Astrocyte of the spinal cord (primary cell): Measurements from ENCODE around the gene PLCB4.
"Not testable (repeated sequence)": the region's sequence is repeated elsewhere in the genome, so short reads cannot be mapped to it uniquely, and the experiment has no call there.

Experiments
- DNase-seq: peaks from one replicate; pipeline ENCODE4 v3.0.0; 2011; ENCODE audit warnings: low read depth, low spot score
- H3K4me3 ChIP-seq: 2 replicates; pipeline ENCODE4 v1.5.1; 2011; ENCODE audit warnings: low read depth, mild to moderate bottlenecking, low read length, moderate library complexity
- in situ Hi-C: cut with HindIII; loops from 2 replicates; pipeline ENCODE4 v1.10.0; 2017; ENCODE audit warnings: low sequenced_read_pairs
- TF ChIP-seq, protein P1 (sequence below): IDR thresholded peaks from 2 replicates; pipeline ENCODE4 v1.5.1; 2012; ENCODE audit warnings: low read depth, mild to moderate bottlenecking, low read length, inconsistent platforms

Gene PLCB4

DNA sequence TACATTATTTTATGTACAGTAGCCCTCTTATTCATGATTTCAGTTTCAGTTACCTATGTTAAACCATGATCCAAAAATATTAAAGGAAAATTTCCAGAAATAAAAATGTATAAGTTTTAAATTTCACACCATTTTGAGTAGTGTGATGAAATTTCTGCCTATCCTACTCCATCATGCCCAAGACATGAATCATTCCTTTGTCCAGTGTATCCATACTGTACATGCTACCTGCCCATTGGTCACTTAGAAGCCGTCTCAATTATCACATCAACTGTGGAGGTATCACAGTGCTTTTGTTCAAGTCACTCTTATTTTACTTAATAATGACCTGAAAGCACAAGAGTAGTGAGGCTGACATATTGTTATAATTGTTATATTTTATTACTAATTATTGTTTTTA lies 32.3 kb upstream of the PLCB4 start:
- TF ChIP-seq, protein P1, sequence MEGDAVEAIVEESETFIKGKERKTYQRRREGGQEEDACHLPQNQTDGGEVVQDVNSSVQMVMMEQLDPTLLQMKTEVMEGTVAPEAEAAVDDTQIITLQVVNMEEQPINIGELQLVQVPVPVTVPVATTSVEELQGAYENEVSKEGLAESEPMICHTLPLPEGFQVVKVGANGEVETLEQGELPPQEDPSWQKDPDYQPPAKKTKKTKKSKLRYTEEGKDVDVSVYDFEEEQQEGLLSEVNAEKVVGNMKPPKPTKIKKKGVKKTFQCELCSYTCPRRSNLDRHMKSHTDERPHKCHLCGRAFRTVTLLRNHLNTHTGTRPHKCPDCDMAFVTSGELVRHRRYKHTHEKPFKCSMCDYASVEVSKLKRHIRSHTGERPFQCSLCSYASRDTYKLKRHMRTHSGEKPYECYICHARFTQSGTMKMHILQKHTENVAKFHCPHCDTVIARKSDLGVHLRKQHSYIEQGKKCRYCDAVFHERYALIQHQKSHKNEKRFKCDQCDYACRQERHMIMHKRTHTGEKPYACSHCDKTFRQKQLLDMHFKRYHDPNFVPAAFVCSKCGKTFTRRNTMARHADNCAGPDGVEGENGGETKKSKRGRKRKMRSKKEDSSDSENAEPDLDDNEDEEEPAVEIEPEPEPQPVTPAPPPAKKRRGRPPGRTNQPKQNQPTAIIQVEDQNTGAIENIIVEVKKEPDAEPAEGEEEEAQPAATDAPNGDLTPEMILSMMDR: no peak
- no peak for DNase-seq
- in situ Hi-C loops: no loop called here
- no peak overlapping the region for H3K4me3 ChIP-seq

DNA sequence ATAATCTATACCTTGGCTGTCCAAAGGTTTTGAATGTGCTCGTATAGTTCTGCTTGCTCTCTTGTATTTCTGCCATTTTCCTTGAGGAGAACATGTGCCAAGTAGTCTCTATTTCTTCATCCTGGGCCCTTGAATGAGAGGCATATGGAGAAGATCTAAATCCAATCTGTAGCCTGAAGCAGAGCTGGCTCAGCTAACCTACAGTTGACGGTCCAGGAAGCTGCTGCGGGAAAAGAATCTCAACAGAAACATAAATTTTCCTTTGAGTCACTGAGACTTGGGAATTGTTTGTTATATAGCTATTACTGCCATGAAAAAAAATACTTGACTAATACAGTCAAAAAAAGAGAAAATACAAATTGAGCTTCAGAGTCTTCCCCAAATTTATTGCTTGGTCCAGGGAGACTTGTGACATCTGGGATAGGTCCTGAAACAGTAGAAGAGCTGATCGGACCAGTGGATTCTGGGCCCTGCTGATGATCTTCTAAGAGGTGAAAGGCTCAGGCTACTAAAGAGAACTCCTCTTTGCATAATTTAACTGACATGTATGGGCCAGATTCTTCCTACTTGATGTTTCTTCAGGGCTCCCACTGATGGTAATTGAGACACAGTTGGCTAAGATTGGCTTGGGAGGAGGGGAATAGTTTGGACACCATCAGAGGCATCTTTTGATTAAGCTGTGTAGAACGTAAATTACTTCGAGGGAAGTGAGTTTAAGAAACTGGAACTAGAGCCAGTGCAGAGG lies 29.9 kb upstream of the PLCB4 start:
- DNase-seq: no peak
- TF ChIP-seq, protein P1: no peak
- in situ Hi-C loops: no loop called here
- no peak overlapping the region for H3K4me3 ChIP-seq

DNA sequence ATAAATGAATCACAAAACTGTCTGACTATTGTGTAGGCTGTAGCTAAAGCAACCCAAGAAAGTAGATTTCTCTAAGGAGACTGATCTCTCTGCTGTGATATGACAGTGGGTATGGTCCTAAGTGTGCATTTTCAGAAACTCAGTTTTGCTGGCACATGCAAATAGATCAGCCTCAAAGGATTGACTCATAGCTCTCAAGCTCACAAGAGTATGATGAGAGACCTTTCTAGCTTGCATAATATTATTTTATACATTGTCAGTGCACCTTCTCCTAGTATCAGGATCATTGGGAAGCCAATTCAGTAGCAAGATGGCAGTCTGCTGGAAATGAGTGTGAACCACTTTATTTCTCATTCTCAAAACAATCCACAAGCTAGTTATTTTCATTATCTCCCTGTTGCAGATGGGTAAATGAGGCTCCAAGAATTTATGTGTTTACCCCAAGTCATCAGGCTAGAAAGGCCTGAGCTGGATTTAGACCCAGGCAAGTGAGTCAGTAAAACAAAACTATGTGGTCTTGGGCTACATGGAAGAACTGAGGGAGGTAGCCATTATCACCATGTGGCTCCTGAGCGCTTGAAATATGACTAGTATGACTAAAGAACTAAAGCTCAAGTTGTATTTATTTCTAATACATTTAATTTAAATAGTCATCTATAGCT lies 27.9 kb upstream of the PLCB4 start:
- TF ChIP-seq, protein P1: no peak
- no peak overlapping the region for H3K4me3 ChIP-seq
- in situ Hi-C loops: no loop called here
- DNase-seq: peak; percentile 55

- TF ChIP-seq, protein P1: no peak
- in situ Hi-C loops: no loop called here
- no peak overlapping the region for H3K4me3 ChIP-seq
- no peak for DNase-seq
Measured at GRCh38 chr20:9043364-9043763, 25.5 kb upstream of the PLCB4 start.

GRCh38 chr20:9047928-9048327 lies 21.0 kb upstream of the PLCB4 start:
- DNase-seq, in situ Hi-C loops, H3K4me3 ChIP-seq: not testable (repeated sequence)

- H3K4me3 ChIP-seq: no peak overlapping the region
- in situ Hi-C loops: no loop called here
- TF ChIP-seq, protein P1: no peak
- DNase-seq: peak; percentile 97
Measured at GRCh38 chr20:9051508-9051907, 17.4 kb upstream of the PLCB4 start.

GRCh38 chr20:9052136-9052535 lies 16.8 kb upstream of the PLCB4 start:
- no peak overlapping the region for H3K4me3 ChIP-seq
- TF ChIP-seq, protein P1: no peak
- DNase-seq: no peak
- in situ Hi-C loops: no loop called here
